HG03457 (cell line): ENCODE results near the gene LTB4R.

ENCODE experiments used
- ATAC-seq: cut with Tn5 transposase; IDR thresholded peaks from one replicate; pipeline ENCODE4 v1.9.1; 2021; ENCODE audit warnings: moderate number of reproducible peaks; ENCODE audit not compliant: unreplicated experiment

The LTB4R gene

GRCh38 chr14:24299255-24300191 is 11.8 kb upstream of the LTB4R start, which contains the start of the genes DHRS1 and NOP9:
Gene DHRS1 (minus strand): TSS chr14:24299780. CDS start chr14:24299106, 674 bp downstream.
Gene NOP9 (plus strand): TSS chr14:24299850. CDS start chr14:24299955, 105 bp downstream.
- ATAC-seq = peak; percentile 45

GRCh38 chr14:24300326-24300980 is 10.8 kb upstream of the LTB4R start:
- ATAC-seq = no peak

DNA sequence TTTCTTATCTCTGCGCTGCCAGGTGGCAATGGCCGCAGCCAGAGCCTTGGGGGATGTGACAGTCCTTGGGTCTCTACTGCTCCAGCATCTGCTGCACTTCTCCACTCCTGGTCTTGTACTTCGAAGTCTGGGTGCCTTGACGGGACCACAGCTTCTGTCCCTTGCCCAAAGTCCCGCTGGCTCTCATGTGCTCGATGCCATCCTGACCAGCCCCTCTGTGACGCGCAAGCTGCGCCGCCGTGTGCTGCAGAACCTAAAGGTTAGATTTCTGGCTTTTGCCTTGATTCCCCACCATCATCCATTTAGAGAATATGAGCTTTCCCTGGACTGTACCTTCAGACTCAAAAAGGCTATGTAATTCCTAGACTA is 7.3 kb upstream of the LTB4R start:
- ATAC-seq = no peak

DNA sequence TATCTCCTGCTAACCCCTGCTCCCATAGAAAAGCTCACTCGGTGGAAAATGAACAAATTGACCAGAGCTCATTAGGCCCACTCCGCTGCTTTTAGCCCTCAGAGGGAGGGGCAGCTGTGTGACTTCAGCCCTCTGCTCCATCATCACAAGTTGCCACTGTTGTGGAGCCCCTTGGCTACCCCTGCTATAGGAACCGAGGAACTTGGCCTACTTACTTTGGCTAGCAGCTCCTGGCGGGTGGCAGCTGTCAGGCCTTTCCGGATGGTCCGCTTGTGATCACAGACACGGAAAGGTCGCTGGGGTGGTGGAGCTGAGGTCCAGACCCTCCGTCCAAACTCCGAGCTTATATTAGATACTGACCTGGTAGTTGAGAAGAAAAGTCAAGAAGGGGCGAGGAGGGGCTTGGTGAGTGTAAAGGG is 4.1 kb upstream of the LTB4R start:
- no peak for ATAC-seq

- ATAC-seq = no peak
Measured at GRCh38 chr14:24307575-24308341, 3.5 kb upstream of the LTB4R start, which contains the start of gene CIDEB. Gene CIDEB (minus strand): TSS chr14:24307977. CDS start chr14:24307858, 119 bp downstream.

DNA sequence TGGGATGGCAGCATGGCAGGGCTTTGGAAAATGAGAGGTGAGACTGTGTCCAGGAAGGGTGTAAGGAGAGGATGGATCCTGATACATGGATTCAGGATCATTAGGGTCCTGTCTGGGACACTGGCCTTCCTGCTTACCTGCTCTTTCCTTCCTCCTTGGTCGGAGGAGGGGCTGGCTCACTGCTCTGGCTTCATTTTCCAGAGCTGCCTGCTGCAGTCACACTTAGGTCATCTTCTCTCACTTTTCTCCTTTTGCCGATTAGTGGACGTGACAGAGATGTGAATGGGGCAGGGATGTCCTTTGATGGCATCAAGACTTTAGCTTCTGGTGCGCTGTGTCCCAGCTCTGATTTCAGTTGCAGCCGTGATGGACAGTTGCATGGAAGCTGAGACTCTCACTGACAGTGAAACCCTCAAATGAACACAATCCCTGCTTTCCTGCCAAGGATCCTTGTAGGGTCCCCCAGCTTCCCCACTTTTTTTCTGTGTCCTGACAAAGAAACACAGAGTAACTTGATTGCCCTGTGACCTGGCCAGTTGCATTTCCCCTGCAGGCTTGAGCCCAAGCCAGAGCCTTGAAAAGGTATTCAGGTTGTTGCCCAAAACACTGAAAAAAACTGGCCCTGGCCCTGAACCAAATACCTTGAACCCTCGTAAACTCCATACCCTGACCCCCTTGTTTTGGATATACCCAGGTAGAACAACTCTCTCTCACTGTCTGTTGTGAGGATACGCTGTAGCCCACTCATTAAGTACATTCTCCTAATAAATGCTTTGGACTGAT is 2.8 kb upstream of the LTB4R start:
- no peak for ATAC-seq

GRCh38 chr14:24309538-24310264 is 1.6 kb upstream of the LTB4R start, which contains the start of gene LTB4R2:
Gene LTB4R2 (plus strand): TSS chr14:24310140. CDS start chr14:24310665, 525 bp downstream.
- no peak for ATAC-seq

DNA sequence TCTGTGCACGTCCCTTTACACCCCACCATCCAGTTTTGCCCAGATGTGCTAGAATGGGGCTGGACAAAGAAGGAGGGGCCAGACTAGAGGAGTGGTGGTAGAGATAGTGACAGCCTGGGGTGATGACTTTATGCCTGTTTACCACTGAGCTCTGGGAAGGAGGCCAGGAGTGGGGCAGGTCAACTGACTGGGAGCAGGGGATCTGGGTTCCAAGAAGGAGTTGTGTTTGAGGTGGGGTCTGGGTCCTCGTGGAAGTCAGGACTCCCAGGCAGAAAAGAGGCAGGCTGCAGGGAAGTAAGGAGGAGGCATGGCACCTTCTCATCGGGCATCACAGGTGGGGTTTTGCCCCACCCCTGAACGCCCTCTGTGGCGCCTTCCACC is 1.0 kb upstream of the LTB4R start:
- ATAC-seq = no peak

GRCh38 chr14:24311837-24312615 is 724 bp downstream of the LTB4R start:
- no peak for ATAC-seq

DNA sequence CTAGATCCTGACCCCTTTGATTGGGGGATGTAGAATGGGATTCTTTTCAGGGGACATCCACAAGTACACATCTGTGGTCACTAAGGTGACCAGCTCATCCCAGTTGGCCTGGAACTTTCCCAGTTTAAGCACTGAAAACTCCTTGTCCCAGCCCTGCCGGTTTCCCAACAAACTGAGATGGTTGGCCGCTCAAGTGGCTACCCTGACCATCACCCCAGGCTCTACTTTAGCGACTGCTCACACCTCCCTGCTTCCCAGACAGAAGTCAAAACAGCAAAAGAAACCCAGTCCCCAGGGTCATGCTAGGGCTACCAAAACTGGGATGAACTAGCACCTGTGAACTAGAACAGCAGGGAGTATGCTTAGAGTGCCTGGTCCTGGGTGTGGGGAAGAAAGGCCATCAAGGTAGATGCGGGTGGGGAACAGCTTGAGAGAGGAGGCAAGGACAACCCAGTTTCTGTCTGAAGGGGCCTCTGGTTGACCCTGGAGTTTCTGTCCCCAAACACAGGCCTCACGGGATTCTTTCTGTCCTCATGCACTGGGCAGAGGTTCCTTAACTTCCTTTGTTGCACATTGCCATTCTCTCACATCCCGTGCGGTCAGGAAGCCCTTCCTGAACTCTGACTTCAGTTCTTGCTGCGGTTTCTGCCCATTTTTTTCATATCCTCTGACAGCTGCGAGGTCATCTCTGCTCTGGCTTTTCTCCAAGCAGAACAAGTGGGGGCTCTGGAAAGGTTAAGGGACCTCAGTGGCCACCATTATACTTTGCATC is 1.6 kb downstream of the LTB4R start:
- no peak for ATAC-seq

- no peak for ATAC-seq
Measured at GRCh38 chr14:24313913-24314312, 2.6 kb downstream of the LTB4R start.

DNA sequence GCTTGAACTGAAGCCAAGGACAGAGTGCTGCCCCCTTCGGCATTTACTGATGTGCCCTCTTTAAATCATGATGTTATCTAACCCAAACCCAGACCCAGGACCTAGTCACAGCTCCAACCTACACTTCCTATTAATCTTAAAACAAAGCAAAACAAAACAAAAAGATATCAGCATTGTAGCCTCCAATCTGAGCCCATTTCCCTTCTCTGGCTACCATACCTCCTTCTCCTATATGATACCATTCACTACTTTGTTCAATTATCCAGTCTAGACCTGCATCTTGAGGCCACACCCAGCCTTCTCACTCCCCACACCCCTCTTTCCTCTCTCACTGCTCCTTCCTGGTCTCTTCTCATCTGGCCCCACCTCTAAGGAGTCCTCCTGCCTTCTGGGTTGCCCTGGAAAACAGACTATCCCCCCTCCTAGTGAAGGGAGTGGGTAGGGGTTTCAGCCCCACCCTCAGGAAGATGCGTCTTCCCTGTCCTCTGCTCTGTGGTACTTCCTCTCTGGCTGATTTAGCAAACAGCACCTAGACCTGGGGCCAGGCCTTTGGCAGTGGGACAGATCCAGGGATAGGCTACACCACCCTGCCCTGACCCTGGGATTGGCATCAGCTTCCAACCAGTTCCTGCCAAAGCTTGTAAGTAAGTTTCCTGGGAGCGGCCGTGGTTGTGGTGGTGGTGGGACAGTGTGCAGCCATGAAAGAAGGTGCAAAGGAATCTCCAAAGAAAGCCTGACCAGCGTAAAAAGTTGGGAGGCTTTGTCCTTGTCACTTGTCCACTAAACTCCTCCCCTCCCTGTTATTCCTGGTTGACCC is 3.3 kb downstream of the LTB4R start:
- ATAC-seq = no peak

- no peak for ATAC-seq
Measured at GRCh38 chr14:24315243-24315806, 4.0 kb downstream of the LTB4R start.

DNA sequence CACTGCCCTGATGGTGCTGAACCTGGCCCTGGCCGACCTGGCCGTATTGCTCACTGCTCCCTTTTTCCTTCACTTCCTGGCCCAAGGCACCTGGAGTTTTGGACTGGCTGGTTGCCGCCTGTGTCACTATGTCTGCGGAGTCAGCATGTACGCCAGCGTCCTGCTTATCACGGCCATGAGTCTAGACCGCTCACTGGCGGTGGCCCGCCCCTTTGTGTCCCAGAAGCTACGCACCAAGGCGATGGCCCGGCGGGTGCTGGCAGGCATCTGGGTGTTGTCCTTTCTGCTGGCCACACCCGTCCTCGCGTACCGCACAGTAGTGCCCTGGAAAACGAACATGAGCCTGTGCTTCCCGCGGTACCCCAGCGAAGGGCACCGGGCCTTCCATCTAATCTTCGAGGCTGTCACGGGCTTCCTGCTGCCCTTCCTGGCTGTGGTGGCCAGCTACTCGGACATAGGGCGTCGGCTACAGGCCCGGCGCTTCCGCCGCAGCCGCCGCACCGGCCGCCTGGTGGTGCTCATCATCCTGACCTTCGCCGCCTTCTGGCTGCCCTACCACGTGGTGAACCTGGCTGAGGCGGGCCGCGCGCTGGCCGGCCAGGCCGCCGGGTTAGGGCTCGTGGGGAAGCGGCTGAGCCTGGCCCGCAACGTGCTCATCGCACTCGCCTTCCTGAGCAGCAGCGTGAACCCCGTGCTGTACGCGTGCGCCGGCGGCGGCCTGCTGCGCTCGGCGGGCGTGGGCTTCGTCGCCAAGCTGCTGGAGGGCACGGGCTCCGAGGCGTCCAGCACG is 4.7 kb downstream of the LTB4R start:
- ATAC-seq = no peak

DNA sequence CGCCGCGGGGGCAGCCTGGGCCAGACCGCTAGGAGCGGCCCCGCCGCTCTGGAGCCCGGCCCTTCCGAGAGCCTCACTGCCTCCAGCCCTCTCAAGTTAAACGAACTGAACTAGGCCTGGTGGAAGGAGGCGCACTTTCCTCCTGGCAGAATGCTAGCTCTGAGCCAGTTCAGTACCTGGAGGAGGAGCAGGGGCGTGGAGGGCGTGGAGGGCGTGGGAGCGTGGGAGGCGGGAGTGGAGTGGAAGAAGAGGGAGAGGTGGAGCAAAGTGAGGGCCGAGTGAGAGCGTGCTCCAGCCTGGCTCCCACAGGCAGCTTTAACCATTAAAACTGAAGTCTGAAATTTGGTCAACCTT is 5.3 kb downstream of the LTB4R start:
- ATAC-seq = no peak
